ENCODE data around the gene GET4.

GET4 gene

DNA sequence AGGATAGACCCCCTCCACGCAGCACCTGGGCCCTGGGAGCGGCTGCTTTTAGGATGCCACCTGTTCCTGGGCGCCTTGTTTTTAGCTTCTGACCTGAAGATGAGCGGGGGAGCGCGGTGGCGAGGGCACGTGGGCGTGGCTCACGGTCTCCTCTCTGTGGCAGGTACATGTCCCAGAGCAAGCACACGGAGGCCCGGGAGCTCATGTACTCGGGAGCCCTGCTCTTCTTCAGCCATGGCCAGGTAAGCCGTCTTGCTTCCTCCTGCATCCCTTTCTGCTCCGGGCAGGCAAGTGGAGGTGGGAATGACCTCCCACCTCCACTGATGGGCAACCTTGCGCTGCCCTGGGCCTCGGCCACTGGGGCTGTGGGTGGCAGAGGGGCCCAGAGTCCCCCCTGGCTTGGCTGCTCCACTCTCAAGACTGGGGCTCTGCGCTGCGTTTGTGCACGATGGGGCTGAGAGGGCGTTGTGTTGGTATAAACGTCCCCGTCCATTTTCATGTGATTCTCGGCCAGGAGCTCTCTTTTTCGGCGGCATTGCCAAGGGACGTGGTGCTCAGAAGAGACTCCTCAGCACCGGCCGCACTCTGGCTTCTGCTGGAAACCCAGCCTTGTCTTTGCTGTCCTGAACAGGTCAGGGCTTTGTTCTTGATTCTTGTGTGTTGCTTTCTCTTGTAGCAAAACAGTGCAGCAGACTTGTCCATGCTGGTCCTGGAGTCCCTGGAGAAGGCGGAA lies 9.7 kb downstream of the GET4 start:
- DNase-seq (ENCODE audit: low read depth in 2 of 2, low spot score in 1 of 2), result no peak

DNA sequence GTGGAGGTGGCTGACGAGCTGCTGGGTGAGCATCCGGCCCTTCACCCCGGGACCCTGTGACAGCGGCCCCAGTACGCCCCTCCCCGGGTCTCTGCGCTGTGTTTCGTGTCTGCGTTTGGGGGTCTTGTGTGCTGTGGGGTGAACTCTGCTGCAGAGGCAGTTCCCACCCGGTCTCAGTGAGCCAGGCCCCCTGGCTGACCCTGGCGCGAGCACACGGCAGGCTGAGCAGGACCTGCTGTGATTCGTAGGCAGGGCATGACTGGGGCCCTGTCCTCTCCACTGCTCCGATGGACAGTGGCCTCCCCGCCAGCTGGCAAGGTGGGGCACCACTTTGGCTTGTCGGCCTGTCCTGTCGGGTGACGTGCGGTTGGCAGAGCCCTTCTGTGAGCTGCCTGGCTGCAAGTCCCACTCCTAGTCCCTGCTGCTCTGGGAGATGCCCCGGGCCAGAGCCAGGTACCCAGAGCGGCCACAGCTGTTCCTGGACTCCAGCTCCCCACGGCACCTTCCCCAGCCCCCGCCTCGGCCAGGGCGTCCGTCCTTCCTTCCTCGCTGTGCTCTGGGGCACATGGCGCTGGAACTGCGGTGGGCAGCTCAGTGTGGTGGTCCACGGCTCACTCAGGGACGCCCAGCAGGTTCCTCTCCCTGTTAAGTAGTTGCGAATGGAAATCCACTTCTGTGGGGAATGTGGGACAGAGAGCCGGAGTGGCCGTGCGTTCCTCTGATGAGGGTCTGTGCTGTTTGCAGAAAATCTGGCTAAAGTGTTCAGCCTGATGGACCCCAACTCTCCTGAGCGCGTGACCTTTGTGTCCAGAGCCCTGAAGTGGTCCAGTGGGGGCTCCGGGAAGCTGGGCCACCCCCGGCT lies 10.5 kb downstream of the GET4 start:
- DNase-seq (ENCODE audit: low read depth in 2 of 2, low spot score in 1 of 2), result no peak

DNA sequence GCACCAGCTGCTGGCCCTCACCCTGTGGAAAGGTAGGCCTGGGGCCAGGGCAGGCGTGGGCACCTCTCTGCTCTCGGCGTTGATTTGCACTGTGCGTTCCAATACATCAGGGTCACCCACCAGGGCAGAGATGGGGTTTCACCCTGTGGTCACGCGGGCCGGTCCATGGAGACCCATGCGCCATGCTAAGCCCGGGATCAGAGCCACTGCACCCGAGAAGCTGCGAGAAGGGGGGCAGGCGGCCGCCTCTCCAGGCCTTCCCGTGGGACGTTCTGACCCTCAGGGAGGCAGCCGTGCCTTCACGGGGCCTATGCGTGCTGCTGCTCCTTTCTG lies 11.1 kb downstream of the GET4 start:
- DNase-seq (ENCODE audit: low read depth in 2 of 2, low spot score in 1 of 2), result no peak

DNA sequence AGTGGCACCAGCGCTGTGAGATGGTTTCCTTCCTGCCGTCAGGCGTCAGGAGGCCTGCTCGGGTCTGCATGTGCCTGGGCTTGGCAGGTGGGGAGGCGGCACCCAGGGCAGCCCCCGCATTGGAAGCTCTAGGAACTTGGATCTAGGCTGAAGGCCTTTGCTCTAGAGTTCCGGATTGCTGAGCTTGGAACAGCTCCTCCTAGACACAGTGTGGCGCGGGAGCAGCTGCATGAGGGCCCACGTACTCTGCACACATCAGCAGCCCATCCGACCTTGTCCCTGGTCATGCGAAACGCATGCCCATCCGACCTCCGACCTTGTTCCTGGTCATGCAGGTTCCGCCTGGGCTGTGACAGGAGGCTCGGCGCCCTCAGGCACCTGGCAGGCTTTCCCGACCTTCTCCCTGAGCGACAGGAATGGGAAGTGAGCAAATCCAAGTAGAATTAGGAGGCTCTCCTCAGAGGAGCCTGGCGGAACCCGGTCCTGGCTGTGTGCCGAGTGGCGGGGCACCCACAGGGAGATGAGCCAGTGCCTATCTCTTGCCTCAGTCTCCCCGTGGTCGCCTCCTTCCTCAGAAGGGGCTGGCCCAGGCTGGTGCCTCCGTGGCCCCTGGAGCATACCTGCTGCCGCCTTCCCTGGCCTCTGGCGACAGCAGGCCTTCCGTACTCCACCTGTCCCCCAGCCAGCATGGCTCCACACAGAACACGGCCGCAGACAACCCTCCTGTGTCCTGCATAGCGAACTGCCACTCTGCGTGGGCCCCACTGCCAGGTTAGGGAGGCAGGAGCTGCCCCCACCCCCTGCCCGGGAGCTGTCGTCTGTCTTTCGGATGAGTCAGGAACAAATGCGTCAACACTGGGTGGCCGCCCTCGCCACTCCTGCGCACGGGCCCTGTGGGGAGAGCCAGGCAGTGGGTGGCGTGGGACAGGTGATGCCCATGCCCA lies 12.0 kb downstream of the GET4 start:
- no peak for DNase-seq (ENCODE audit: low read depth in 2 of 2, low spot score in 1 of 2)

DNA sequence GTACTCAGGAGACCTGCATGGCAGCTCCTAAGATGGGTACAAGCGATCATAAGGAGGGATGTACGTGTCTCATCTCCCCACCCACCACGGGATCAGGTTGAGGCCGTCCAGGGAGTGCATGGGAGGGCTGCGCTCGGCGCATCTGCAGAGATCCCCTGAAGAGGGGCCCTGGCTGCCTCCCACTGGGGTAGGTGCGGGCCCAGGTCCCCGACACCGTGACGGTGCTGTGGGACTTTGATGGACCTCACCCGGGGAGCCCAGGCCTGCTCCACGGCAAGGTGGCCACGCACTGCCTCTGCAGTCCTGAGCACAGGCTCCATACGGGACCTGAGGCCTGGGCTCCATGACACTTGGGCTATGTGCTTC lies 12.7 kb downstream of the GET4 start:
- no peak for DNase-seq (ENCODE audit: low read depth in 2 of 2, low spot score in 1 of 2)

GRCh38 chr7:889391-889790 lies 13.0 kb downstream of the GET4 start:
- DNase-seq (ENCODE audit: low read depth in 2 of 2, low spot score in 1 of 2), result no peak

GRCh38 chr7:890868-891267 lies 14.5 kb downstream of the GET4 start:
- no peak for DNase-seq (ENCODE audit: low read depth in 2 of 2, low spot score in 1 of 2)

- DNase-seq (ENCODE audit: low read depth in 2 of 2, low spot score in 1 of 2), result no peak
Measured at GRCh38 chr7:891291-891690, 14.9 kb downstream of the GET4 start.

DNA sequence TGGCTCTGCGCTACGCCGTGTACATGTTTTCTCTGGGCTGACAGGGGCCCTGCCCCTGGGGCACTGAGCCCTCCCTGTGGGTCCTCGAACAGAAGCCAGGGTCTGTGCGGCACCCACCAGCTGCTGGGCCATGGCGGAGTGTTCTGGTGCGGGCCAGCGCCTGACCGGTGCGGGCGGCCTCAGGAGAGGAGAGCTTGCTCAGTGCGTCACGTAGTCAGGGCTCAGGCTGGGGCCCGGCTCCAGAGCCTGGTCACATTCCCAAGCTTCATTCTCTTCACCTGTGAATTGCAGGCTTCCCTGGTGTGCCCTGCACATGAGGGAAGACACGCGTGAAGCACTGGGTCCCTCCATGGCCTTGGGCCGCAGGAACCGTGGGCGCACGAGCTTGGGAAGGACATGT lies 15.5 kb downstream of the GET4 start:
- no peak for DNase-seq (ENCODE audit: low read depth in 2 of 2, low spot score in 1 of 2)

DNA sequence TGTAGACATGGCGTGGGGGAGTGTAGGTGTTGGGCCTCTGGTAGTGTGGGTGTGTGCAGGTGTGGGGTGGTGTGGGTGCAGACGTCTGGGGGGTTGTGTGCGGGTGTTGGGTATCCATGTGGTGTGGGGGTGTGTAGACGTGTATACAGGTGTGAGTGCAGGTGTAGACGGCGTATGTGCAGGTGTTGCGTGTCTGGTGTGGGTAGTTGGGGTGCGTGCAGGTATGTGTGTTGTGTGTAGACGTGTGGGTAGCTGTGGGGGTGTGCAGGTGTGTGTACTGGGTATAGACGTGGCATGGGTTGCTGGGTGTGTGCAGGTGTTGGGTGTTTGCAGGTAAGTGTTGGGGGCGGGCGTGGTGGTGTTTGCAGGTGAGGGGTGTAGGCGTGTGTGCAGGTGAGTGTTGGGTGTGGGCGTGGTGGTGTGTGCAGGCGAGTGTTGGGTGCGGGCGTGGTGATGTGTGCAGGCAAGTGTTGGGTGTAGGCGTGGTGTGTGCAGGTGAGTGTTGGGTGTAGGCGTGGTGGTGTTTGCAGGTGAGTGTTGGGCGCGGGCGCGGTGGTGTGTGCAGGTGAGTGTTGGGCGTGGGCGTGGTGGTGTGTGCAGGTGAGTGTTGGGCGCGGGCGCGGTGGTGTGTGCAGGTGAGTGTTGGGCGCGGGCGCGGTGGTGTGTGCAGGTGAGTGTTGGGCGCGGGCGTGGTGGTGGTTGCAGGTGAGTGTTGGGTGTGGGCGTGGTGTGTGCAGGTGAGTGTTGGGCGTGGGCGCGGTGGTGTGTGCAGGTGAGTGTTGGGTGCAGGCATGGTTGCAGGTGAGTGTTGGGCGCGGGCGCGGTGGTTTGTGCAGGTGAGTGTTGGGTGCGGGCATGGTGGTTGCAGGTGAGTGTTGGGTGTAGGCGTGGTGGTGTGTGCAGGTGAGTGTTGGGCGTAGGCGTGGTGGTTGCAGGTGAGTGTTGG lies 16.6 kb downstream of the GET4 start:
- DNase-seq (ENCODE audit: low read depth in 2 of 2, low spot score in 1 of 2), result no peak

GRCh38 chr7:893686-894085 lies 17.3 kb downstream of the GET4 start:
- no peak for DNase-seq (ENCODE audit: low read depth in 2 of 2, low spot score in 1 of 2)

DNA sequence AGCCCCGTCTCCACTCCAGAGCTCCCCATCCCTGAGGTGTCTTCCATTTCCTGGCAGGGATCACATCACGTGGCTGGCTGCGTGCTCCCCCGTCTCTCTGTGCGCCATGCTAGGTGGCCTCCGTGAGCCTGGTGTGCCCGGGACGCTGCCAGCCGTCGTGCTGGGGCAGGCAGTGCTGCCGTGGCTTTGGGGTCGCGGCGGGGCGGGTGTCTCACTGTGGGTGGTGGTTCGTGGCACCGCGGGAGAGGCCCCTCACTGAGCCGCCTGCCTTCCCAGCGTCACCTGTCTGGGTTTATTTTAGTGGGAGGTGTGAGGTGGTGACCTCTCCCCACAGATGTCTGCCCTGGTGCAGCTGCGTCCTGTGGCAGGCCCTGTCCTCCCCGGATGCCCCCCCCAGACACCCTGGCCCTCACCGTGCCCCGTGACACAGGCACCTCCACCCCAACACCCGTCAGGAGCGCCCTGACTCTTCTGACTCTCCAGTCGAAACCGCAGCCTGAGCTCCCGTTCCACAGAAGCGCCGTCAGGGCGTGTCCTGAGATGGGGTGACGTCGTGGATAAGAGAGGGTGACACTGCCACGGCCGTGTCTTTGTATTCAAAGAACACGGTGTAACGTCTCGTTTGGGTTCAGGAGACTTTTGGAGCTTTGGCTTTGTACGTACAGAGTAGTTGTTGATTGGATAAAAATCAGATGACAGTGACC lies 18.0 kb downstream of the GET4 start:
- no peak for DNase-seq (ENCODE audit: low read depth in 2 of 2, low spot score in 1 of 2)

GRCh38 chr7:894927-895450 lies 18.6 kb downstream of the GET4 start:
- no peak for DNase-seq (ENCODE audit: low read depth in 2 of 2, low spot score in 1 of 2)

GRCh38 chr7:895451-896052 lies 19.2 kb downstream of the GET4 start:
- no peak for DNase-seq (ENCODE audit: low read depth in 2 of 2, low spot score in 1 of 2)

- no peak for DNase-seq (ENCODE audit: low read depth in 2 of 2, low spot score in 1 of 2)
Measured at GRCh38 chr7:896346-897075, 20.2 kb downstream of the GET4 start.

- no peak for DNase-seq (ENCODE audit: low read depth in 2 of 2, low spot score in 1 of 2)
Measured at GRCh38 chr7:897086-897485, 20.7 kb downstream of the GET4 start.

- no peak for DNase-seq (ENCODE audit: low read depth in 2 of 2, low spot score in 1 of 2)
Measured at GRCh38 chr7:897771-898376, 21.5 kb downstream of the GET4 start.

DNA sequence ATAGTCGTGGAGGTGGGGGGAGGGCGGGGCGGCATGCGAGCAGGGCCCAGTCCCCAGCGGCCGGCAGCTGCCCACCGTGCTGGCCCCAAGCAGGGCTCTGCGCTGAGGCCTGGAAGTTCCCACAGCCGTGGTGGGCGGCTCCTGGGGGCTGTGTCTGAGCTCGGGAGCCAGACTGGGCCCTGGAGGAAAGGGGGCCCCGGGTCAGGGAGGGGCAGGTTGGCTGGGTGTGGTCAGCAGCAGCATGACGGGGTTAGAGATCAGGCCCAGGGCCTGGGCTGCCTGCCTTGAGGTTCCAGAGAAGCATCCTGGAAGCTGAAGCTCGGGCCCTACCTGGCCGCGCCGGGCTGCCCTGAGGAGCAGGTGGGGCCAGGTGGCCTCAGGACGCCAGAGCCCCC lies 22.1 kb downstream of the GET4 start:
- no peak for DNase-seq (ENCODE audit: low read depth in 2 of 2, low spot score in 1 of 2)

Data from stimulated activated CD8-positive, alpha-beta memory T cell treated with anti-CD3 and anti-CD28 coated beads, Interleukin-4, amount 100 ng/mL, for 1 hour (primary cell).